GM23338 (cell line): ENCODE data around the gene UBC. TPM values are rescaled to one million over a fixed set of nuclear protein-coding genes. Genes with fewer than 3 reads are reported as not detected.

ENCODE experiments used
- ATAC-seq: fragments of 200-7000 bp; cut with Tn5 transposase; 3 replicates; pipeline ENCODE4 v1.9.1; 2020
- DNase-seq: peaks from one replicate; pipeline ENCODE4 v3.0.0-alpha.2; 2015; ENCODE audit warnings: low spot score
- H2AFZ ChIP-seq: fragments of 200-600 bp; sonication (generic); 2 replicates; pipeline ENCODE4 v1.8.0; 2016; ENCODE audit warnings: antibody characterized with exemption, mild to moderate bottlenecking, moderate library complexity
- H3F3A ChIP-seq: fragments of 200-600 bp; sonication (generic); replicated peaks from 2 replicates; pipeline ENCODE4 v1.8.0; 2017; ENCODE audit warnings: antibody characterized with exemption, mixed run types, low read depth
- H3K27ac ChIP-seq: fragments of 200-600 bp; sonication (generic); 2 replicates; pipeline ENCODE4 v1.6.1; 2016; ENCODE audit warnings: low read depth
- H3K27me3 ChIP-seq: fragments of 200-600 bp; sonication (generic); 2 replicates; pipeline ENCODE4 v1.8.0; 2016; ENCODE audit warnings: mild to moderate bottlenecking, mixed run types, moderate library complexity; ENCODE audit not compliant: insufficient read depth
- H3K36me3 ChIP-seq: fragments of 200-600 bp; sonication (generic); 2 replicates; pipeline ENCODE4 v1.8.0; 2016; ENCODE audit warnings: mild to moderate bottlenecking; ENCODE audit not compliant: insufficient read depth
- H3K4me1 ChIP-seq: fragments of 200-600 bp; sonication (generic); 2 replicates; pipeline ENCODE4 v1.8.0; 2016; ENCODE audit warnings: mild to moderate bottlenecking, moderate library complexity; ENCODE audit not compliant: insufficient read depth
- H3K4me2 ChIP-seq: fragments of 200-600 bp; sonication (generic); 2 replicates; pipeline ENCODE4 v1.7.1; 2017; ENCODE audit warnings: mixed run types
- H3K4me3 ChIP-seq: fragments of 200-600 bp; sonication (generic); 2 replicates; pipeline ENCODE4 v1.6.1; 2016; ENCODE audit warnings: mixed run types
- H3K79me2 ChIP-seq: fragments of 200-600 bp; sonication (generic); replicated peaks from 2 replicates; pipeline ENCODE4 v1.8.0; 2017; ENCODE audit warnings: mild to moderate bottlenecking; ENCODE audit not compliant: insufficient read depth
- H3K9me2 ChIP-seq: fragments of 200-600 bp; sonication (generic); 2 replicates; pipeline ENCODE4 v1.8.0; 2017; ENCODE audit not compliant: insufficient read depth
- H4K20me1 ChIP-seq: fragments of 200-600 bp; sonication (generic); replicated peaks from 2 replicates; pipeline ENCODE4 v1.8.0; 2017; ENCODE audit warnings: mild to moderate bottlenecking; ENCODE audit not compliant: insufficient read depth
- H3K27ac Mint-ChIP-seq: 2 replicates; pipeline ENCODE4 v1.8.0; 2020; ENCODE audit warnings: inconsistent platforms, mild to moderate bottlenecking, moderate library complexity, mixed read lengths
- H3K27me3 Mint-ChIP-seq: 3 replicates; pipeline ENCODE4 v1.8.0; 2022; ENCODE audit warnings: low read depth, mild to moderate bottlenecking, moderate library complexity, mixed read lengths, inconsistent platforms; ENCODE audit not compliant: insufficient read depth, poor library complexity
- H3K36me3 Mint-ChIP-seq: 3 replicates; pipeline ENCODE4 v1.8.0; 2021; ENCODE audit warnings: low read depth, mild to moderate bottlenecking, inconsistent platforms, moderate library complexity, mixed read lengths
- H3K4me1 Mint-ChIP-seq: 3 replicates; pipeline ENCODE4 v1.8.0; 2020; ENCODE audit warnings: mild to moderate bottlenecking, inconsistent platforms, mixed read lengths
- H3K4me3 Mint-ChIP-seq: 3 replicates; pipeline ENCODE4 v1.8.0; 2021; ENCODE audit warnings: moderate library complexity, mild to moderate bottlenecking, inconsistent platforms, mixed read lengths
- H3K9me3 Mint-ChIP-seq: 3 replicates; pipeline ENCODE4 v1.8.0; 2020; ENCODE audit warnings: moderate library complexity, mild to moderate bottlenecking, inconsistent platforms, mixed read lengths
- CREB1 ChIP-seq: fragments of 250-450 bp; sonication (Bioruptor Pico); IDR thresholded peaks from 2 replicates; pipeline ENCODE4 v1.5.0; 2020; ENCODE audit warnings: low read depth, mild to moderate bottlenecking, moderate library complexity
- CTCF ChIP-seq, 2 experiments: fragments of 200-600 bp in 1 of 2; sonication (generic) in 1 of 2; conservative IDR thresholded peaks; 2 replicates each; pipeline versions ENCODE4 v1.5.1 to v1.6.1; 2016 to 2017; ENCODE audit warnings: antibody characterized with exemption in 2 of 2, low read depth in 2 of 2, mild to moderate bottlenecking in 2 of 2, moderate library complexity in 1 of 2
- EZH2 ChIP-seq: fragments of 200-600 bp; sonication (generic); IDR thresholded peaks from one replicate; pipeline ENCODE4 v1.8.0; 2017; ENCODE audit warnings: antibody characterized with exemption, mild to moderate bottlenecking, low read depth; ENCODE audit not compliant: unreplicated experiment
- EZH2phosphoT487 ChIP-seq: fragments of 200-600 bp; sonication (generic); IDR thresholded peaks from one replicate; pipeline ENCODE4 v1.8.1; 2018; ENCODE audit warnings: antibody characterized with exemption; ENCODE audit not compliant: unreplicated experiment
- JUNB ChIP-seq: IDR thresholded peaks from one replicate; pipeline ENCODE4 v1.6.1; 2016; ENCODE audit warnings: antibody characterized with exemption; ENCODE audit not compliant: unreplicated experiment
- NANOG ChIP-seq: IDR thresholded peaks from 2 replicates; pipeline ENCODE4 v1.6.1; 2016; ENCODE audit warnings: antibody characterized with exemption, borderline replicate concordance
- POLR2AphosphoS5 ChIP-seq: IDR thresholded peaks from 2 replicates; pipeline ENCODE4 v1.6.1; 2016; ENCODE audit warnings: antibody characterized with exemption, low read depth
- STAT1 ChIP-seq: IDR thresholded peaks from one replicate; pipeline ENCODE4 v1.6.1; 2016; ENCODE audit warnings: antibody characterized with exemption; ENCODE audit not compliant: unreplicated experiment
- ZNF114 ChIP-seq: fragments of 250-450 bp; sonication (Bioruptor Pico); IDR thresholded peaks from 2 replicates; pipeline ENCODE4 v1.5.0; 2020; ENCODE audit warnings: mild to moderate bottlenecking, moderate library complexity
- ZNF331 ChIP-seq: fragments of 250-450 bp; sonication (Bioruptor Pico); IDR thresholded peaks from 2 replicates; pipeline ENCODE4 v1.5.0; 2020; ENCODE audit warnings: low read depth, mild to moderate bottlenecking, moderate library complexity
- ZNF462 ChIP-seq: fragments of 250-450 bp; sonication (Bioruptor Pico); IDR thresholded peaks from 2 replicates; pipeline ENCODE4 v1.5.0; 2020; ENCODE audit warnings: mild to moderate bottlenecking, moderate library complexity
- polyA plus RNA-seq: library from polyadenylated mRNA; unstranded; fragments of >200 nt; fragmentation: Nextera tagmentation; extraction: Ambion mirVana; gene quantifications from 2 replicates; pipeline ENCODE4 v1.2.1, GENCODE V29; 2016
- total RNA-seq: library from RNA; depleted of rRNA; stranded (reverse); fragments of >200 nt; shearing (Covaris generic); gene quantifications from 2 replicates; pipeline ENCODE4 v1.2.3, GENCODE V29; 2014
- TF ChIP-seq, protein P1 (sequence below): IDR thresholded peaks from one replicate; pipeline ENCODE4 v1.6.1; 2018; ENCODE audit warnings: antibody characterized with exemption; ENCODE audit not compliant: unreplicated experiment
- TF ChIP-seq, protein P2 (sequence below): IDR thresholded peaks from 2 replicates; pipeline ENCODE4 v1.6.1; 2016; ENCODE audit warnings: antibody characterized with exemption

UBC gene
- total and polyA plus RNA-seq, 2 experiments from 2014 or later = 511 to 665 TPM

DNA sequence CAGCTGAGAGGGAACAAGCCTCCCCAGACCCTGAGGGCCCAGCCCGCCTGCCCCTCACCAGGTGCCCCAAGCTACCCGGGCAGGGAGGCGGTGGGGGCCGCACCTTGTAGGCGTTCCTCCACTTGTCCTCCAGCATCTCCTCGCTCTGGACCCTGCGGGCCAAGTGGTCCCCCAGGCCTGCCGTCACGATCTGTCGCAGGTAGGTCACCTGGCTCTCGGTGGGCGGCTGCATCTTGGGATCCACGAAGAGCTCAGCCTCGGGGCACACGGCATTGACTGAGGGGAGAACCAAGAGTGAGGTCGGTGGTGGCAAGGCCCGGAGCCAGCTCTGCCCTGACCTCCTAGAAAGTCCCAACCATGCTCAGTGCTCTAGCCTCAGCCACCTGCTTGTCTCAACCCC lies 37.8 kb upstream of the UBC start:
- H3K36me3 ChIP-seq = peaks cover 12% of the 10 kb centered on the region
- Mint-ChIP-seq H3K9me3 (no peaks in the 10 kb centered on the region), H3K27me3 (peaks cover 6% of the 10 kb centered on the region), H3K27ac (no peak overlapping the region), H3K4me1 (no peaks in the 10 kb centered on the region), H3K4me3 (no peak overlapping the region), H3K36me3 (peaks cover 59% of the 10 kb centered on the region)
- no peak overlapping the region for H2AFZ ChIP-seq
- H3K9me2 ChIP-seq = no peaks in the 10 kb centered on the region
- 0 out of 2 replicates have a peak, but pooled peaks cover 7% of the 10 kb centered on the region for H3F3A ChIP-seq
- ATAC-seq = no peak
- no peaks in the 10 kb centered on the region; the same call in 1 of the 2 replicates for H4K20me1 ChIP-seq
- no peaks in the 10 kb centered on the region for H3K4me1 ChIP-seq
- H3K4me3 ChIP-seq = no peak overlapping the region
- no peak for DNase-seq
- TF ChIP-seq ZNF462 (CRISPR knock-in tag) (no peak), CTCF (conservative IDR thresholded peaks at IDR 0.05; ENCODE audit: low read depth in 2 of 2) (no peak), CREB1 (no peak), EZH2 (no peak), JUNB (no peak), NANOG (no peak), ZNF331 (no peak), STAT1 (no peak), POLR2AphosphoS5 (no peak), EZH2phosphoT487 (no peak), ZNF114 (CRISPR knock-in tag) (no peak)
- TF ChIP-seq, protein P1, sequence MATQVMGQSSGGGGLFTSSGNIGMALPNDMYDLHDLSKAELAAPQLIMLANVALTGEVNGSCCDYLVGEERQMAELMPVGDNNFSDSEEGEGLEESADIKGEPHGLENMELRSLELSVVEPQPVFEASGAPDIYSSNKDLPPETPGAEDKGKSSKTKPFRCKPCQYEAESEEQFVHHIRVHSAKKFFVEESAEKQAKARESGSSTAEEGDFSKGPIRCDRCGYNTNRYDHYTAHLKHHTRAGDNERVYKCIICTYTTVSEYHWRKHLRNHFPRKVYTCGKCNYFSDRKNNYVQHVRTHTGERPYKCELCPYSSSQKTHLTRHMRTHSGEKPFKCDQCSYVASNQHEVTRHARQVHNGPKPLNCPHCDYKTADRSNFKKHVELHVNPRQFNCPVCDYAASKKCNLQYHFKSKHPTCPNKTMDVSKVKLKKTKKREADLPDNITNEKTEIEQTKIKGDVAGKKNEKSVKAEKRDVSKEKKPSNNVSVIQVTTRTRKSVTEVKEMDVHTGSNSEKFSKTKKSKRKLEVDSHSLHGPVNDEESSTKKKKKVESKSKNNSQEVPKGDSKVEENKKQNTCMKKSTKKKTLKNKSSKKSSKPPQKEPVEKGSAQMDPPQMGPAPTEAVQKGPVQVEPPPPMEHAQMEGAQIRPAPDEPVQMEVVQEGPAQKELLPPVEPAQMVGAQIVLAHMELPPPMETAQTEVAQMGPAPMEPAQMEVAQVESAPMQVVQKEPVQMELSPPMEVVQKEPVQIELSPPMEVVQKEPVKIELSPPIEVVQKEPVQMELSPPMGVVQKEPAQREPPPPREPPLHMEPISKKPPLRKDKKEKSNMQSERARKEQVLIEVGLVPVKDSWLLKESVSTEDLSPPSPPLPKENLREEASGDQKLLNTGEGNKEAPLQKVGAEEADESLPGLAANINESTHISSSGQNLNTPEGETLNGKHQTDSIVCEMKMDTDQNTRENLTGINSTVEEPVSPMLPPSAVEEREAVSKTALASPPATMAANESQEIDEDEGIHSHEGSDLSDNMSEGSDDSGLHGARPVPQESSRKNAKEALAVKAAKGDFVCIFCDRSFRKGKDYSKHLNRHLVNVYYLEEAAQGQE = no peak
- TF ChIP-seq, protein P2, sequence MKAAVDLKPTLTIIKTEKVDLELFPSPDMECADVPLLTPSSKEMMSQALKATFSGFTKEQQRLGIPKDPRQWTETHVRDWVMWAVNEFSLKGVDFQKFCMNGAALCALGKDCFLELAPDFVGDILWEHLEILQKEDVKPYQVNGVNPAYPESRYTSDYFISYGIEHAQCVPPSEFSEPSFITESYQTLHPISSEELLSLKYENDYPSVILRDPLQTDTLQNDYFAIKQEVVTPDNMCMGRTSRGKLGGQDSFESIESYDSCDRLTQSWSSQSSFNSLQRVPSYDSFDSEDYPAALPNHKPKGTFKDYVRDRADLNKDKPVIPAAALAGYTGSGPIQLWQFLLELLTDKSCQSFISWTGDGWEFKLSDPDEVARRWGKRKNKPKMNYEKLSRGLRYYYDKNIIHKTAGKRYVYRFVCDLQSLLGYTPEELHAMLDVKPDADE = no peak
- no peak overlapping the region for H3K4me2 ChIP-seq
- H3K79me2 ChIP-seq = no peaks in the 10 kb centered on the region
- no peak overlapping the region for H3K27ac ChIP-seq
- no peaks in the 10 kb centered on the region for H3K27me3 ChIP-seq
